ENCODE results near the gene DMRTC1B. TPM values are rescaled to one million over a fixed set of nuclear protein-coding genes. Genes with fewer than 3 reads are reported as not detected.
"Not testable (repeated sequence)": the region's sequence is repeated elsewhere in the genome, so short reads cannot be mapped to it uniquely, and the experiment has no call there.

DMRTC1B gene
- 1 to 10 TPM in 5 of 6 donors, under 1 TPM in 1; 0.63 to 4.8 (median 4.1) TPM for polyA plus RNA-seq (ENCODE audit: low read depth in 6 of 6)

DNA sequence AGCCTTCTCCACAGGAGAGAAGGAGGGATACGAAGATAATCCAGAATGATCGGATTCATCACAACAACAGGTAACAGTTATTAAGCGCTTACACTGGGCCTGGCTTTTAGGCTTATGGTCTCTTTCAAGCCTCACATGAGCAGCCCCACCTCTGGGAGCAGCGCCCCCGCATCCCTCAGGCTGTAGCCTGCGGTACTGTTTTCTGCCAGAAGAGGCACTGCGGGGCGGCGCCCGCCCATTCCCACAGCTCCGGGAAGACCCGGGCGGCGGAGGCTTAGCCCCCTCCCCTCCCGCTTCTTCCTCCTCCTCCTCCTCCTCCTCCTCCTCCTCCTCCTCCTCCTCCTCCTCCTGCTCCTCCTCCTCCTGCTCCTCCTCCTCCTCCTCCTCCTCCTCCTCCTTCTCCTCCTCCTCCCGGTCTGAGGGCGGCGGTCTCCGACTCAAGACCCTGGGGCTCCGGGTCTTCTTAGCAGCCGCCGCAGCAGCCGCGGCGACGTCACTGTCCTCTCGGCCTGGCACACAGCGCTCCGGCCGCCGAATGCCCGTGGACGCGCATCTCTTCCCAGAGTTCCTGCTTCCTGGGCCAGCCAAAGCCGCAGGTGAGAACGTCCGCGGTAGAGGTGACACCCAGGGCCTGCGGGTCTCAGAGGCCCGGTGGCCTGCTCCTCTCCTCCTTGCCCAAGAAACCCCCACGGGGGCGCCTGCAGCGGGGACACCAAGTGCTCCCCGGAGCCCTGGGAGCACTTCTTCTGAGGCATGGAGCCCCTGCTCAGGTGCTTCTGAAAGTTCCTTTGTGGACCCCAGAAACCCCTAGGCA, at the start of gene DMRTC1B:
TSS of gene DMRTC1B (plus strand) at position 238 of the 814 bp plus-strand sequence. CDS start 68,246 bp downstream, outside the sequence.
- not testable (repeated sequence) for DNase-seq, H3K4me3 Mint-ChIP-seq, H3K36me3 Mint-ChIP-seq, H3K4me1 Mint-ChIP-seq, H3K27me3 Mint-ChIP-seq, H3K9me3 Mint-ChIP-seq, H3K27ac Mint-ChIP-seq
- ATAC-seq (ENCODE audit: low read depth in 2 of 2): peak; percentile 75 to 81

DNA sequence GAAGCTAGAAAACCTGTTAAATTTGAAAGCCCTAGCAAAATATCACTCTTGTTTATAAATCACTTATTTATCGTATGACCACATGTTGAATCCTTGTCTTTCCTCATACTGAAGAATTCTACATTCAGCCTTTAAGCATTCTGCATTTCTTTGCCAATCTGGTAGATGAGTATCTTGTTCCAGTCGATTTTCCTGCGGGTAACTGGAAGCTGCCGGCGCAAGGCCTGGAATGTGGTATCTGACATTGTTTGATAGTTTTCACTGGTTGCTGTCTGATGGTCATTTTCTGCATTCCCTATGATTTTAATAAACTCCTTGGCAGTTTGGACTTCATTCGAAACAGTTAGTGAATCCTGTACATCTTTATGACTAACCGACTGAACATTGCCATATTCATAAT, 48.8 kb upstream of the DMRTC1B start:
- ATAC-seq (ENCODE audit: low read depth in 2 of 2) (no peak), DNase-seq (no peak)
- Mint-ChIP-seq H3K36me3 (no peaks in the 10 kb centered on the region), H3K9me3 (peaks cover 0 to 3% (median 0%) of the 10 kb centered on the region in 7 donors), H3K27ac (no peak overlapping the region), H3K4me3 (no peak overlapping the region), H3K4me1 (no peaks in the 10 kb centered on the region), H3K27me3 (peaks cover 7 to 24% (median 8%) of the 10 kb centered on the region in 3 donors)

GRCh38 chrX:72733636-72734035, 43.1 kb upstream of the DMRTC1B start:
- not testable (repeated sequence) for ATAC-seq (ENCODE audit: low read depth in 2 of 2); H3K36me3 Mint-ChIP-seq; H3K27ac Mint-ChIP-seq; H3K4me1 Mint-ChIP-seq; H3K9me3 Mint-ChIP-seq; DNase-seq; H3K4me3 Mint-ChIP-seq
- peaks cover 15 to 59% (median 32%) of the 10 kb centered on the region in 3 donors for H3K27me3 Mint-ChIP-seq

DNA sequence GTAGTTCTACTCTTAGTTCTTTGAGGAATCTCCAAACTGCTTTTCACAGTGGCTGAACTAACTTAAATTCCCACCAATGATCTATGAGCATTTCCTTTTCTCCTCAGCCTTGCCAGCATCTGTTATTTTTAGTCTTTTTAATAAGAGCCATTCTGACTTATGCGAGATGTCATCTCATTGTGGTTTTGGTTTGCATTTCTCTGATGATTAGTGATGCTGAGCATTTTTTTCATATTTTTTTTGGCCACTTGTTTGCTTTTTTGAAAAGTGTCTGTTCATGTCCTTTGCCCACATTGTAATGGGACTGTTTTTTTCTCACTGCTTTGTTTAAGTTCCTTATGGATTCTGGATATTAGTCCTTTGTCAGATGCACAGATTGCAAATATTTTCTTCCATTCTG, 41.1 kb upstream of the DMRTC1B start:
- no peak for DNase-seq
- Mint-ChIP-seq H3K4me1 (no peaks in the 10 kb centered on the region), H3K36me3 (no peaks in the 10 kb centered on the region), H3K4me3 (no peak overlapping the region), H3K9me3 (peaks cover 0 to 5% (median 0%) of the 10 kb centered on the region in 7 donors), H3K27me3 (peaks cover 15 to 57% (median 32%) of the 10 kb centered on the region in 3 donors), H3K27ac (no peak overlapping the region)
- no peak for ATAC-seq (ENCODE audit: low read depth in 2 of 2)

GRCh38 chrX:72745546-72745945, 31.1 kb upstream of the DMRTC1B start:
- DNase-seq; H3K9me3 Mint-ChIP-seq; ATAC-seq (ENCODE audit: low read depth in 2 of 2); H3K4me1 Mint-ChIP-seq; H3K36me3 Mint-ChIP-seq; H3K27ac Mint-ChIP-seq; H3K27me3 Mint-ChIP-seq; H3K4me3 Mint-ChIP-seq: not testable (repeated sequence)

GRCh38 chrX:72748545-72748944, 28.1 kb upstream of the DMRTC1B start:
- not testable (repeated sequence) for H3K9me3 Mint-ChIP-seq; H3K4me3 Mint-ChIP-seq; DNase-seq; H3K27ac Mint-ChIP-seq; H3K4me1 Mint-ChIP-seq; ATAC-seq (ENCODE audit: low read depth in 2 of 2); H3K36me3 Mint-ChIP-seq; H3K27me3 Mint-ChIP-seq

DNA sequence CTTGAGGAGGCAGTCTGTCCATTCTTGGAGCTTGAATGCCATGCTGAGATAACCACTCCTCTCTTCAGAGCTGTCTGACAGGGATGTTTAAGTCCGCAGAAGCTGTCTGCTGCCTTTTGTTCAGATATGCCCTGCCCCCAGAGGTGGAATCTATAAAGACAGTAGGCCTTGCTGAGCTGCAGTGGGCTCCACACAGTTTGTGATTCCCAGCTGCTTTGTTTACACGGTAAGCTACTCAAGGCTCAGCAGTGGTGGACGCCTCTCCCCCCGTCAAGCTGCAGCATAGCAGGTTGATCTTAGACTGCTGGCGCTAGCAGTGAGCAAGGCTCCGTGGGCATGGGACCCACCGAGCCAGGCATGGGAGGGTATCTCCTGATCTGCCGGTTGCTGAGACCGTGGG, 16.2 kb upstream of the DMRTC1B start:
- not testable (repeated sequence) for ATAC-seq (ENCODE audit: low read depth in 2 of 2); H3K4me1 Mint-ChIP-seq; DNase-seq; H3K9me3 Mint-ChIP-seq; H3K36me3 Mint-ChIP-seq; H3K4me3 Mint-ChIP-seq; H3K27me3 Mint-ChIP-seq; H3K27ac Mint-ChIP-seq

- not testable (repeated sequence) for H3K27ac Mint-ChIP-seq, DNase-seq, H3K4me1 Mint-ChIP-seq, H3K27me3 Mint-ChIP-seq, H3K36me3 Mint-ChIP-seq, H3K9me3 Mint-ChIP-seq, H3K4me3 Mint-ChIP-seq
- peak; percentile 76 to 82 for ATAC-seq (ENCODE audit: low read depth in 2 of 2)
These were observed 739 bp downstream of the DMRTC1B start for GRCh38 chrX:72777467-72777790.

DNA sequence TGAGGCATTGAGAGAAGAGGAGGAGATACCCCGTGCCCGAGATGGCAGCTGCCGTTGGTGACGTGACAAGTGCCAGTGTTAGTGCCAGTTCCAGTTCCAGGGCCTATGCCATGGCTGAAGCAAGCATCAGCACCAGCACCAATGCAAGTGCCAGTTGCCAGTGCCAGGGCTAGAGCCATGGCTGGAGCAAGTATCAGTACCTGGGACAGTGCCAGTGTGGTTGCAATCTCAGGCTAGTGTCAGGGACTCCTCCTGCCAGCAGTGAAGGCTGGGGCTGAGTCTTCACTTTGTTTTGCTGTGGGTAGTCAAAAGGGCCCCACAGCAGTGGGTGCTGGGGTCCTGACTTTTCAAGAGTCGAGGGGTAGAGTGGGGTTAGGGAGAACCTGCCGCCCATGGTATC, 1.5 kb downstream of the DMRTC1B start:
- H3K27me3 Mint-ChIP-seq; H3K36me3 Mint-ChIP-seq; ATAC-seq (ENCODE audit: low read depth in 2 of 2); H3K4me1 Mint-ChIP-seq; H3K9me3 Mint-ChIP-seq; H3K4me3 Mint-ChIP-seq; H3K27ac Mint-ChIP-seq; DNase-seq: not testable (repeated sequence)

DNA sequence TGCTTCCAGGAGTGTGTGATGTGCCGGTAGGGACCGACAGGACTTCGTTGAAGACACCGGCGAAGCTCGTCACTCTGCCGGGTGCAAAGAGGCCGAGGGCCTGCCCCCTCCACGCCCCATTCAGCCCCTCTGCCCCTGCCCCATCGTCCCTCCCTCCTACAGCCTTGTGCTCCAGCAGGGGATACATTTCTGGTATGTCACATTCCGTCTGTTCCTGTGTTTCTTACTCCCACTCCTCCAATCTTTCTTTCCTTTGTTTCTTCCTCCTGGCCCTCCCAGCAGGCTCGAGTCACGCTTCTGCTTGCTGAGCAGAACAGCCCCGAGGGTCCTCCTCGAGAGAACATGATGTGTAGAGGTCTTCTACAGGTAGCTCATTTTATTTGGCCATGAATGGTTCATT, 5.9 kb downstream of the DMRTC1B start, which contains the start of gene FAM236B:
TSS of gene FAM236B (minus strand) at position 101 of the 400 bp plus-strand sequence. CDS start at position 1, 100 bp downstream.
- DNase-seq; H3K27ac Mint-ChIP-seq; H3K36me3 Mint-ChIP-seq; H3K27me3 Mint-ChIP-seq; H3K4me3 Mint-ChIP-seq; H3K4me1 Mint-ChIP-seq; ATAC-seq (ENCODE audit: low read depth in 2 of 2); H3K9me3 Mint-ChIP-seq: not testable (repeated sequence)

- H3K9me3 Mint-ChIP-seq; ATAC-seq (ENCODE audit: low read depth in 2 of 2); H3K27me3 Mint-ChIP-seq; H3K27ac Mint-ChIP-seq; DNase-seq; H3K36me3 Mint-ChIP-seq; H3K4me1 Mint-ChIP-seq; H3K4me3 Mint-ChIP-seq: not testable (repeated sequence)
These were observed 6.8 kb downstream of the DMRTC1B start for GRCh38 chrX:72783365-72783936.

GRCh38 chrX:72783964-72784363, 7.3 kb downstream of the DMRTC1B start:
- not testable (repeated sequence) for H3K4me3 Mint-ChIP-seq; DNase-seq; H3K27ac Mint-ChIP-seq; H3K27me3 Mint-ChIP-seq; H3K4me1 Mint-ChIP-seq; ATAC-seq (ENCODE audit: low read depth in 2 of 2); H3K36me3 Mint-ChIP-seq; H3K9me3 Mint-ChIP-seq

DNA sequence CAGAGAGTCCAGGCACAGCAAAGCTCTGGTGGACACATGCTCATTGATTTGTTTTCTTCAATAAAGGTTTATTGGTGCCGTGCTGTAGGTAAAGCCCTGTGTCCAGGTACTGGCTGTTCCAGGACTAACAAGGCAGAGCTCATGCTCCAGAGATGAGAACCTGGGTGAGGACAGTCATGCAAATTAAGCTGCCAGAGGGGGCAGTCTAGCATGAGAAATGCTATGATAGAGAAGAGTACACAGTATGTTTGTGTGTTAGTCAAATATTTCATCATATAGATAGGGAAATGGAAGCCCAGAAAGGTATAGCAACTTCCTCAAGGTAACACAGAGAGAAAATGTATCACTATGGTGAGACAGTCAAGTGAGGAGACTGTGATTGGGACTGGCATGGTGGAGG, 11.5 kb downstream of the DMRTC1B start:
- not testable (repeated sequence) for H3K27me3 Mint-ChIP-seq; H3K9me3 Mint-ChIP-seq; DNase-seq; H3K4me3 Mint-ChIP-seq; ATAC-seq (ENCODE audit: low read depth in 2 of 2); H3K36me3 Mint-ChIP-seq; H3K4me1 Mint-ChIP-seq; H3K27ac Mint-ChIP-seq

GRCh38 chrX:72790390-72790789, 13.7 kb downstream of the DMRTC1B start:
- not testable (repeated sequence) for H3K27me3 Mint-ChIP-seq; H3K4me1 Mint-ChIP-seq; DNase-seq; H3K27ac Mint-ChIP-seq; H3K4me3 Mint-ChIP-seq; H3K36me3 Mint-ChIP-seq; H3K9me3 Mint-ChIP-seq; ATAC-seq (ENCODE audit: low read depth in 2 of 2)

Data from naive B cell (primary cell).